ENCODE results near the gene MRPL49.
"Not testable (repeated sequence)": the region's sequence is repeated elsewhere in the genome, so short reads cannot be mapped to it uniquely, and the experiment has no call there.

Gene MRPL49

GRCh38 chr11:65118891-65119669 lies 3.0 kb upstream of the MRPL49 start:
- FAIRE-seq, result not testable (repeated sequence)

DNA sequence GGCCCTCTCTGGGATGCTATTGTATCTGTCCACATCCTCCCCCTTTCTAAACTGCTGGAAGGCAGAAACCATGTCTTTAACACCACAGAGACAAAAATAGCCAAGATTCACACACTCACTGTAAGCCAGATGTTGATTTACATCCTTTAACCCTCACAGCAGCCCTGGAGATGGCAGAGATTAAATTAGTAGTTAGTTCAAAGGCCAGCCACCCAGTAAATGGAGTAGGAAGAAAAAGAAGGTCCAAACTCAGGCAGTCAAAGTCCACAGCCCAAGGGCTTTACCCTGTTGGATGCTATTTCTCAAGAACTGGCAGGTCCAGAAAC lies 2.5 kb upstream of the MRPL49 start:
- FAIRE-seq, result no peak

DNA sequence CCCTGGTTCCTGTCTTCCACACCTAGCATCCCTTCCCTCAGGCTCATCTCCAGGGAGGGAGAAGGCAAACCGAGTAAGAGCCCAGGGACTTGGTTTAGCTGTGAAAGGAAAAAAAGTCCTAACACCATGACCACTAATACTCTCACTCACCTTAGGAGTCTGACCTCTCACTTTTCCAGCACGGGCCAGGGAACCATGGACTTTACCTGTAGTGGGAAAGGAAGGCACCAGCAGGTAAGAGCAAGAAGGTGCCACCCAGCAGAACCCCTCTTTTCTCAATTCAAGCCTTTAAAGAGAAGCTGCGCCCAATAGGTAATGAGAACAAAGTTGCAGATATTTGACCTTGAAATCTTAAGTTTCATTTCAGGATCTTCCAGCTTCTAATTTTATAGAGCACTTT lies 1.3 kb upstream of the MRPL49 start:
- no peak for FAIRE-seq

DNA sequence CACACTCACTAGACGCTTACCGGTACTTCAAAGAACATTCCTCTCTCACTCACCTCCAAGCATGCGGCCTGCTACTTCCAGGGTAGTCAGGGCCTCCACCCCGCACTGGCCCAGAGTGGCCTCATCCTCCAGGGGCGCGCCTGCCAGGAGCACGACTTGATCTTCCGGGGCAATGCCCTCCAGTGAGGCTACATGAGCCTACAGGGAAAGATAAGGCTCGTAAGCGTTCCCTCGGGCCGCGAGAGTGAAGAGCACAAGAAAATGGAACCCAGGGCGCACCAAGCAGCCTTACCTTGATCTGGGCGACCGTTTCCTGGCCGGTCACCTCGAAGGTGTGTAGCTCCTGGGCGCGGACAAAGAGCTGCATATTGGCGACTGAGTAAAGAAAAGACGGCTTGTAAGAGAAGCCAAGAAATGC lies 665 bp upstream of the MRPL49 start:
- no peak for FAIRE-seq

DNA sequence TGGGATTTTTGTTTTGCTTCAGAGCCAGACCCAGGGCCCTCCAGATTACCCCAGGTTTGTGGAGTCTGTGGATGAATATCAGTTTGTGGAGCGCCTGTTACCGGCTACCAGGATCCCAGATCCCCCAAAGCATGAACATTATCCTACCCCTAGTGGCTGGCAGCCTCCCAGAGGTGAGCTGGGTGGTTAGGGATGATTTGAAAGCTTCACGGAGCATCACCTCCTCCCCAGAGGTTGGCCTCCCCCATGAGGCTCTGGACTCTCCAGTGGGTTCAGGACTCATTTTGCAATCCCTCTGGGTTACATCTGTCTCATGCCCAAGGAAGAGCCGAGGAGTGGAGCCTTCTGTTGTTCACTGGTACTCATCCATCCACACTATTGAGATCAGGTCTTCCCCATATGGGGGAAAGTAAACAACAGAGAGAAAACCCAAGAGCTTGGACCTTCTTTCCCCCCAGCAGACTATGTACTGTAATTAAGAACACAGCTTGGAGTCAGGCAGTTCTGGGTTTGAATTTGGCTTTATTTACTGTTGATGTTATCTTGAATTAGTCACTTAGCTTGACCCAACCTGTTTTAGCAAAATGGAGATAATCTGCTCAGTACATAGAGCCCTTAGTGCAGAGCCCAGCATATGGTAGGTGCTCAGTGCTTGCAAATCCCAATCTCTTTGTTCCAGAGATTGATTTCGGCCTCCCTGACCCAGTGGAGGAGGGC lies 2.5 kb downstream of the MRPL49 start:
- FAIRE-seq, result no peak

DNA sequence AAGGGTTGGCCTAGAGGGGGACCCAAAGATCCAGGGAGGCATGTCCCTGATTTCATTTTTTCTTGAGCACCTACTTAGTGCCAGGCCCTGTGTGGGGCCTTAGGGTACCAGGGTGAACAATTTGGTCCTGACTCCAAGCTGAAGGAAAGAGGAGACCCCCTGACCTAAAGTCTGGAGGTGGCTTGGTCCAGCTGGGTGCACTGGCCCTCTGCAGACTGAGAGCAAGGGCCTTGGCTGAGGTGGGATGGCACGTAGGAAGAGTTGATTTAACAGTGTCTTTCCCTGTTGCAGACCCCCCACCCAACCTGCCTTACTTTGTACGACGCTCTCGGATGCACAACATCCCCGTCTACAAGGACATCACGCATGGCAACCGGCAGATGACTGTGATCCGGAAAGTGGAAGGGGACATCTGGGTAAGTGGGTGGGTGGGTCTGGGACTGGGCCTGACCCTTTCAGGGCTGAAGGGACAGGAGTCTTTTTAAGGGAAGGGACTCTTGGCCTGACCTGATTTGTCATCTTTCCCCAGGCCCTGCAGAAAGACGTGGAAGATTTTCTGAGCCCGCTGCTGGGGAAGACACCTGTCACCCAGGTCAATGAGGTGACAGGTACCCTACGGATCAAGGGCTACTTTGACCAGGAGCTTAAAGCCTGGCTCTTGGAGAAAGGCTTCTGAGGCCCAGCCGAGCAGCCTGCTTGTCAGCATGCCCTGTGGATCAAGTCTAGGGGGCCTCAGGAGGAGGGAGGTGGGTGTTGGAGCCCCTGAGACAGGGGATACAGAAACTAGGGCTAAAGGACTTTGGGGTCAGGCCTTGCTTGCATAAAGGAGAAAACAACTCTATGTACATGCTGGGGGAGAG lies 3.3 kb downstream of the MRPL49 start:
- FAIRE-seq, result no peak

DNA sequence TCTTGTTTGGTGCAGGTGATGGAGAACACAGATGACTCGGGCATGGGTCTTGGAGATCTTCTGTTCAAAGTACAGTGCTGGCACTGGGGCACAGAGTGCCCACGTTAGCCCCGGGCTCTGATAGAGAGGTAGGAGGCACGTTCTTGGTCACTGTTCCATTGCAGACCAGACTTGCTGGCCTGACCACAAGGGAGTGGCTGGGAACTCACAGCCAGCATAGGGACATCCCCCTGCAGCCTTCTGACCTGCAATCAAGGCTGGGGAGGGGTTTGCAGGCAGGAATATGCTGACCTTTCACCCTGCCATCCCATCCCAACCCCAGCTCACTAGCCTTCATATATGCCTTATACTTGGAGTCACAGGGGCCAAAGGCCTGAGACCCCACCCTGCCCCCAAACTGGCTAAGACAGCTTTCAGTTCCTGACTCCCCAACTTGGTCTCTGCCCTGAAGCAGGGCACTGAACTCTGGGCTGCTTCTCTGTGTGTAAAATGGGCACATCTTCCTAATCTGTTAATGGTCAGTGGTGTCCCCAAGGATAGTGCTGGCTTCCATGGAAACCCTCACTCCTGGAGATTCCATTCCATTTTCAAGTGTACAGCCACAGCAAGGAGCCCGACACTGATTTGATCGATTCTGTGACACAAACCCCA lies 4.6 kb downstream of the MRPL49 start:
- no peak for FAIRE-seq

DNA sequence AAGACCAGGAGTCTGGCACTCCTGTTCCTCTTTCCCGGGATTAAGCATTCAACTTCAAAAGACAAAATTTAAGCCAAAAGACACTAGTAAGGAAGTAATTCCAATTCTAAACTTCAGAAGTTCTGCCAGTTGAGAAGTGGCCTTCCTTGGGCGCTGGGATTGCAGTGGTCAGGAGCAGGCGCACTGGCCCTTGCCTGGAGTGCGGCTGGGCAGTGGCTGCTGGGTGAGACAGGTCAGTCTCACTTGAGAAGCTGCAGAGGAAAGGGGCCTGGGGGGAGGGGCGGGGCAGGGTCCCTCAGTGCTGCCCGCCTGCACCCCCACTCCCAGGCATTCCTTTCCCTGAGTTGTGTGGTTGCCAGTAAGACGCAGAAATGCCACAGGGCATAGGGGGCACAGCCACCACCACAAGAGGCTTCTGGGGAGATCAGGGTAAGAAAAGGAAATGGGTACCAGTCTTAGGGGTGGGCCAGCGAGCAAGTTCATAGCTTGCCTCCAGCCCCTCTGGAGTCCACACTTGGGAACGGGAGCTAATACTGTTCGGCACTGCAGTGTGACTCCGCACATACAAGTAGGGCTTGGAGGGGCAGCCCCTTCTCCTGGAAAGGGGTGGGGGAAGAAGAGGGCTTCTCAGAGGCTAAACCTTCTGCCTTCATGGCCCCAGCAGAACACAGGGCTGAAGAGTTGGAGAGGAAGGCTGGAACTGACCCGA lies 5.5 kb downstream of the MRPL49 start:
- FAIRE-seq, result no peak

DNA sequence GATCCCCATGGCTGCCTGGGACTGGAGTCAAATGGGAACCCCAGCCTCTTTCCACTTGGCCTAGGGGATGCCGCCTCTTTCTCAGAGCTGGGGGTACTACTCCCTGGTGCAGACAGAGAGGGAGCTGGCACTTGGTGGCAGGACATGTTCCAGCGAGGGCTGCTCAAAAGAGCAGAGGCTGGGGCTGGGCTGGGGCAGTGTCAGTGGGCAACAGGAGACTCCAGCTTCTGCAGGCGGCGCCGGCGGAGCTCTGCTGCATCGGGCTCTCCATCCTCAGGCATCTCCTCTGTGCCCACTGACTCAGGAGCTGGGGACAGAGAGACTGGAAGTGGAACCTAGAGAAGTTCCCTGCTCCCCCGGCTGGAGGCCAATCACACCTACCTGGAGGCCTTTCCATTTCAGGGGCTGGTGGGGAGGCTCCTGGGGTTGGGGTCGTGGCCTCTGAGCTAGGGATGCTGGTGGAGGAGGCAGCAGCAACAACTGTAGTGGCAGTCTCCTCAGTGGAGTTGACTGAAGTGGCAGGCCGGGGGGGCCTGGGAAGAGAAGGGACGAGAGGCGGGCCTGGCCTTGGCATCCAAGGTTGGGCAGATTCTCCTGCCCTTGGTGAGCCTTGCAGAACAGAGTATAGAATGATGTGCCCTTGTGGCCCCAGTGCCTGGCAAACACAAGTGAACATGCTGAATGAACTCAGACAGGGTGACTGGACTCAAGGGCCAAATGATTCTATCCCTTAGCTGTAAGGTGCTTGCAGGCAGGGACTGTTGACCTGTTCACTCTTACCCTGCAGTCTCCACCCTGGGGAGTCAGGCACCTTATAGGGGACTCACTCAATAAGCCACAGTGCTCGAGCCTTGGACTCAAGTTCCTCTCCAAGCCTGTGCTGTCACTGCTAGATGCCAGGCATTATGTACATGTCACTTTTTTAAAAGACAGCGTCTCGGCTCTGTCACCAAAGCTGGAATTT lies 6.3 kb downstream of the MRPL49 start:
- FAIRE-seq, result no peak

DNA sequence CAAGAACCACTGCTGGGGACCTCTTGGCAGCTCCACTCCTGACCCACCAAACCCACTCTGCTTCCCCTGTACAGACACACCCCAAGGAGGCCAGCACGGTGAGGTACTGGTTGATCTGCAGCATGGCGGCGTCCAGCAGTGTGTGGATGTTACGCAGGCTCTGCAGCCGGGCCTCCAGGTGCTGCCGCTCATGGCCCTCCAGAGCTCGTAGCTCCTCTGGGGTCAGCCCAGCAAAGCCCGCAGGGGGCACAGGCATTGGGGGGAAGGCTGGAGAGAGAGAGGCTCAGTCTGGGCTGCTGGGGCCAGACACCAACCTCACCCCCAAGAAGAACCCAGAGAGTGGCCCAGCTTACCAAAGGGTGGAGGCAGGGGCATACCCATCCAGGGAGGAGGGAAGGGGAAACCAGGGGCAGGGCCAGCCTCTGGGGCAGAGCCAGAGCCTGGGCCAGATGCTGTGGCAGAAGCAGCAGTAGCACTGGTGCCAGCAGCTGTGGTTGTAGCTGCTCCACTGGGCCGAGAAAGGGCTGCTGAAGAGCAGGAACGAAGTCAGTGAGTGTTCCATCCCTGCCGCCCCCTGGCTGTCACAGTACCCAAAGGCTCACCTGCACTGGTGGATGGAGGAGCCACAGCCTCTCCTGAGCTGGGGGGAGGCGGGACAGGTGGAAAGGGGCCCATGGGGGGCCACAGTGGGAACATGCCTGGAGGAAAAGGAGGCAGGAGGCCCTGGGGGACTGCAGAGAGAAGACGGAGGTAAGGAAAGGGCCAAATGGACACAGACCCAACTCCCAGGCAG lies 7.7 kb downstream of the MRPL49 start:
- FAIRE-seq, result no peak

DNA sequence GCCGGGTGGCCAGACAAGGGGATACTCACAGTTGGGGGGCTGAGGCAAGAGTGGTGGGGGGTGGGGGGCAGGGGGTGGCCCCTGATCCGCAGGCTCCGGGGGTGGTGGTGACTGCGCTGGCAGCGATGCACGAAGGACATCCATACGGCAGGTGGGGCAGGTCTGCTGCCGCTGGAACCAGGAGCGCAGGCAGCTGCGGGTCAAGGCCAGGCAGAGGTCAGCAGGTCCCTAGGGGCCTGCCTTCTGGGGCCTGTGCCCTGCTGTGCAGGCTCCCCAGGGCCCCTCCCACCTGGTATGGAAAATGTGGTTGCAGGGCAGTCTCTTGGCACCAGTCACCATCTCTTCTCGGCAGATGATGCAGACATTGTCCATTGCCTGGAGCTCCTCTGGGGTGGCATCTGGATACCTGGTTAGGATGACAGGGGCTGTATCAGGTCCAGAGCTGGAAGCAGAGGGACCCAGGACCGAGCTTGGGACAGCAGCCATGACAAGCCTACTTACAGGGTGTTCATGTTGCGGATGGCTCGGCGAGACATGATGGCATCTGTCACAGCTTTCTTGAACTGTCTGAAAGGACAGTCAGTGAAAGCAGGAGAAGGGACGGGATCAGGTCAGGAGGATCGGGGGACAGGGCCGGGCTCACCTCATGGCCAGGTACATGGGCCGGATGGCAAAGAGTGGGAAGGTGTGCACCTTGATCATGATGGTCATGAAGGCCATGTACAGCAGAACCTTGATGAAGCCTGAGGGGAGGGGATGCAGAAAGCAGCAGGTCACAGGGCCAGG lies 8.7 kb downstream of the MRPL49 start:
- no peak for FAIRE-seq

- FAIRE-seq, result no peak
Observed at GRCh38 chr11:65131417-65131776, 9.3 kb downstream of the MRPL49 start.

DNA sequence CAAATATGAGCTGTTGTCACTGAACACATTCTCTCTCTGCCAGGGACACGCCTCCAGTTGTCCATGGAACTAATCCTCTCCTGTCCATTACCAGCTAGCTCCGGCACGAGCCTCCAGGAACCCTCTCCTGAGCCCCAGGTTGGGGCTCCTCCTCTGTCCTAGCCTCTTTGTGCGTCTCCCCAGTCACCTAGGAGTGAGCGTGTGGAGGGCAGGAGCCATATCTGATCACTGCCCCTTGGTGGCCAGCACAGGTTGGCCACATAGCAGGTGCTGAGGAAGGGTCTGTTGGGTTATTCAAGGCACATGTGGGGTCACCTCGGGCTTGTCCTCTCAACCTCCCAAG lies 9.7 kb downstream of the MRPL49 start:
- no peak for FAIRE-seq

DNA sequence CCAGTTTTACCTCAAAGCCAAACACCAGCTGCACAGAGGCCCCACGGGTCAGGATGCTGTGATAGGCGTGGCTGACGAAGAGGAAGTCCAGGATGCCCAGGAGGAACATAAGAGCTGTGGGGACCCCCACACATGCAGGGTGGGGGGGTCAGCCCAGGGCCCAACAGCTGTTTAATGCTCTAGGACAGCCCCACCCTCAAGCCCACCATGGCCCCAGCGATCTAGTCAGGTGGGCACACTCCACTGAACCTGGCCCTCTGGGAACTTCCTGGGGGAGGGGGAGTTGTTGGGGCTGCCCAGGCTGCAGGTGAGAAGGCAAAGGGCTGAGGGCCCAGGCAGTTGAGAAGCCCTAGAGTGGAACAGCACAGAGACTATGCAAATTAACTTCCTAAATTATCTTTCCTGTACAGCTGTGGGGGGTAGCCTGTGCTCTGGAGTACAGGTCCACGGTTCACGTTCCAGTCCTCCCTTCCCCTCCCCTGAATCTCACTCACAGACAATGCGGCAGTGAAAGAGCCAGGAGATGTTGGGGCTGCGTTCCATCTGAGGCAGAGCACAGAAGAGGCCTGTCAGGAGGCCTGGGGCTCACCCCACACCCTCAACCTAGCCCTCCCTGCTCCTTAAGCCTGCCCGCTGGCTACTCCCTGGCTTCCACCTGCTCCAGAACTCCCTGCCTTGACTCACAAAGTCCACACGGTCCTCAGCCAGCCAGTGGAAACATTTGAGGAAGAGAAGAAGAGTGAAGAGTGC lies 10.3 kb downstream of the MRPL49 start:
- FAIRE-seq, result no peak

DNA sequence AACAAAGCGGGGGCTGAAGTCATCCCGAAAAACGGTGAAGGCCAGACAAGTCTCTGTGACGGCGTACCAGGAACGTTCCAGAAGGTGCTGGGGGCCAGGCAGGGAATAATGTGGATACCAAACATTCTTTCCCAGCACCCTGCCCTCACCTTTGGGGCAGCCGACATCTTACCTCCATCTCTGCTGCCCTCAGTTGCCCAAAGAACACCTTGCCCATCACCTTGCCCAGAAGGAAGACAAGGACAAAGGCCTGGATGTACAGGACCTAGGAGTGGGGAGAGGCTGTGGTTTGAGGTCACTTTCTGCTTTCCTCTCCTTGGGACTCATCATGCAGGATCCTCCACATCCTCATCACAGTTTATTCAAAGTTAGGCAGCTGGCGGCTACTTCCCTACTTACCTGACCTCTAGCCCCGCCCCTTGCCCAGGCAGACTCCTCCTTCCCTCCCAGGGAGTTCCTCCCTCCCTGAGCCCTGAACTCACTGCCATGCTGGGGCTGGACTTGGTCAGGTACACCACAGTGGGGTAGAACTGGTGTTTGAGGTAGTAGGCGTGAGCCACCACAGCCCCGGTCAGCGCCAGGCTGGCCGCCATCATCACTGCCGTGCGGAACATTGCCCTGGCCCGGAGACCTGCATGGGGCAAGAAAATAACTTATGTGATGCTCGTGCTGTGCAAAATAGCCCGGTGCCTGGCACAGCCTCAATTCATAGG lies 11.0 kb downstream of the MRPL49 start:
- FAIRE-seq, result no peak

DNA sequence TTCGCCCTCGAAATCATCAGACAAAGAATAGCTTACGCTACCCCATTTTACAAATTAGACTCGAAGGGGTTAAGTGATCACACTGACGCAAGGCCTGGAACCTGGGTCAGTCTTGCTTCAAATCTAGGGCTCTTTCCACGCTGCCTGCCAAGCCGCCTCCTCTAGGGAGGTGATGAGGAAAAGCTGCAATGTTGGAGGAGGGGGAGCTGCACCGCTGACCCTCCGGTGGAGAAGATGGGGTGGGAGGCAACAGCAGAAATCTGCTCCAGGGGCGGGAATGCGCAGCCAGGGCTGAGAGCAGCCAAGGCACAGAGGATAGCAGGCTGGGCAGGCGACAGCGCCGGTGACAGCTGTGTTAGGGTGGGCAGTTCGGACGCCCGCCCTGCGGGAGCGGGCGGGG lies 11.6 kb downstream of the MRPL49 start:
- FAIRE-seq, result no peak

GRCh38 chr11:65134240-65134951 lies 12.3 kb downstream of the MRPL49 start, which contains the start of gene SYVN1:
Gene SYVN1, minus strand, starts transcription at chr11:65134519. Its CDS starts 918 bp downstream, at chr11:65133601.
- no peak for FAIRE-seq

Measured in colon (tissue), 2 donors.